Stimulated activated CD8-positive, alpha-beta memory T cell treated with anti-CD3 and anti-CD28 coated beads, Interleukin-7, amount 100 ng/mL, for 24 hours (primary cell): ENCODE results near the gene CUTA.
"Not testable (repeated sequence)": the region's sequence is repeated elsewhere in the genome, so short reads cannot be mapped to it uniquely, and the experiment has no call there.

Source experiments
- DNase-seq: peaks from one replicate; pipeline ENCODE4 v3.0.0-alpha.2; 2020; ENCODE audit warnings: low read depth

Gene CUTA

GRCh38 chr6:33405386-33405940, 12.4 kb downstream of the CUTA start:
- no peak for DNase-seq

GRCh38 chr6:33404884-33405283, 13.0 kb downstream of the CUTA start:
- DNase-seq, result no peak

GRCh38 chr6:33399881-33400280, 18.0 kb downstream of the CUTA start:
- DNase-seq, result not testable (repeated sequence)

GRCh38 chr6:33398601-33399000, 19.3 kb downstream of the CUTA start:
- DNase-seq, result not testable (repeated sequence)

- no peak for DNase-seq
Measured at GRCh38 chr6:33397541-33397940, 20.4 kb downstream of the CUTA start.

GRCh38 chr6:33392979-33393378, 24.9 kb downstream of the CUTA start:
- no peak for DNase-seq

- DNase-seq, result no peak
Measured at GRCh38 chr6:33392595-33392948, 25.3 kb downstream of the CUTA start.

GRCh38 chr6:33391922-33392594, 25.8 kb downstream of the CUTA start:
- no peak for DNase-seq

GRCh38 chr6:33391278-33391921, 26.5 kb downstream of the CUTA start, which contains the start of gene KIFC1:
TSS of gene KIFC1 (plus strand) at chr6:33391823. CDS start at chr6:33391986, 163 bp downstream.
- DNase-seq, result peak; percentile 98

GRCh38 chr6:33390767-33391277, 27.1 kb downstream of the CUTA start:
- no peak for DNase-seq

- no peak for DNase-seq
Measured at GRCh38 chr6:33390173-33390572, 27.7 kb downstream of the CUTA start.

GRCh38 chr6:33384581-33385020, 33.3 kb downstream of the CUTA start:
- DNase-seq, result no peak

GRCh38 chr6:33383427-33384185, 34.3 kb downstream of the CUTA start:
- no peak for DNase-seq

GRCh38 chr6:33380272-33380981, 37.5 kb downstream of the CUTA start:
- no peak for DNase-seq

- DNase-seq, result not testable (repeated sequence)
Measured at GRCh38 chr6:33379184-33379583, 38.7 kb downstream of the CUTA start.

- DNase-seq, result no peak
Measured at GRCh38 chr6:33377171-33377570, 40.7 kb downstream of the CUTA start.

GRCh38 chr6:33375143-33375671, 42.7 kb downstream of the CUTA start:
- no peak for DNase-seq

- no peak for DNase-seq
Measured at GRCh38 chr6:33373960-33374910, 43.7 kb downstream of the CUTA start.

- DNase-seq, result no peak
Measured at GRCh38 chr6:33372526-33373123, 45.3 kb downstream of the CUTA start.

- not testable (repeated sequence) for DNase-seq
Measured at GRCh38 chr6:33371901-33372300, 46.0 kb downstream of the CUTA start.
